ENCODE results near the gene NUP93. TPM values are rescaled to one million over a fixed set of nuclear protein-coding genes. Genes with fewer than 3 reads are reported as not detected.

NUP93 gene
- total and polyA plus RNA-seq, 2 of the 8 experiments (the other 6 are each of a cell fraction or from before 2014, with no cell fraction given) = 147 to 201 TPM

DNA sequence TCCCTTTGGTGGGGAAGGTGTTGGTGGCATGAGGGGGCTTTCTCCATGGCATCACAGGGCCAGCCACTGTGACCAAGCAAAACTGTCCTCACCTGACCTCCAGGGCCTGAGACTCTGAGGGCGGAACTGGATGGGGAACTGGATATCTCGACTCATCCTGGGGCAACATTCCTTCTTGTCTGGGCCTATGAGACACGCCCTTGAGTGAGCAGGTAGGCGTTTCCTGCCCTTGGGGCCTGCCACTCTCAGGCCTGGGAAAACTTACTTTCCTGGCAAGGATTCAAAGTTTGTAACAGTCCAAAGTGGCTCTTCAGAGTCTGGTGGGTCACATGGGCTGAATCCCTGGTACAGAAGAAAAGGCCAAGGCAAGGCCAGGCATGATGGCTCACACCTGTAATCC is 38.0 kb upstream of the NUP93 start:
- H3K36me3 ChIP-seq (ENCODE audit: control insufficient read depth in 2 of 4, insufficient read depth in 4 of 4, low read length in 3 of 4) = no peaks in the 10 kb centered on the region
- H3K4me1 ChIP-seq (replicated peaks in 1 of 4; ENCODE audit: control insufficient read depth in 3 of 4, insufficient read depth in 4 of 4, low read length in 3 of 4) = no peaks in the 10 kb centered on the region
- H4K20me1 ChIP-seq (replicated peaks in 1 of 2; ENCODE audit: control insufficient read depth in 1 of 2, insufficient read depth in 2 of 2, low read length in 2 of 2) = no peaks in the 10 kb centered on the region
- H3K56ac ChIP-seq (replicated peaks; ENCODE audit: insufficient read length, low read depth, low read length) = no peak overlapping the region
- WGBS, 2 experiments (ENCODE audit: extremely low coverage in 1 of 2, insufficient coverage in 1 of 2, insufficient read length in 1 of 2, insufficient replicate concordance in 2 of 2, low coverage in 1 of 2, low lambda C conversion rate in 2 of 2, missing lambda C conversion rate in 1 of 2) = 71% methylated on average over 4 of the region's 4 CpGs; no CpG with 5 or more reads in 1 of the 2 experiments
- POLR2A ChIA-PET (ENCODE audit: partially characterized antibody) = interaction anchor here (2.7 to 3.2 kb wide), 2 partner anchors 9 to 15 kb away, joined by 10 to 12 read pairs; partner anchors contain the start of gene MT1X
- no peak overlapping the region for H2BK20ac ChIP-seq (ENCODE audit: low read length)
- H4K91ac ChIP-seq (replicated peaks; ENCODE audit: insufficient read length, low read length) = no peak overlapping the region
- CTCF ChIA-PET (ENCODE audit: partially characterized antibody) = interaction anchor here (0.6 to 3.8 kb wide), 3 partner anchors 10 to 98 kb away, joined by 3 to 24 read pairs (median 3); no protein-coding TSS in a partner anchor
- no peak overlapping the region for H3K4ac ChIP-seq (replicated peaks; ENCODE audit: insufficient read length, low read depth, low read length)
- DNase-seq (ENCODE audit: low read depth in 1 of 2, low spot score in 2 of 2) (no peak), FAIRE-seq (no peak)
- no peak overlapping the region for H2BK12ac ChIP-seq (ENCODE audit: low read depth, low read length)
- no peak overlapping the region for H3K27ac ChIP-seq (ENCODE audit: low read depth, low read length)
- H2BK15ac ChIP-seq (ENCODE audit: low read length) = no peak overlapping the region
- no peaks in the 10 kb centered on the region for H3K9me3 ChIP-seq (ENCODE audit: insufficient read depth in 2 of 2, low read depth in 1 of 2, low read length in 1 of 2)
- no peaks in the 10 kb centered on the region for H3K23me2 ChIP-seq (ENCODE audit: low read depth, low read length)
- no peak overlapping the region for H3K14ac ChIP-seq (ENCODE audit: insufficient read length)
- no peaks in the 10 kb centered on the region for H3K79me1 ChIP-seq (ENCODE audit: low read depth, low read length)
- H4K8ac ChIP-seq (ENCODE audit: extremely low read depth, insufficient read depth, low read length) = no peak overlapping the region
- no peak overlapping the region for H2BK120ac ChIP-seq (replicated peaks; ENCODE audit: low read depth, low read length)
- H3K9ac ChIP-seq (replicated peaks in 1 of 4; ENCODE audit: extremely low read depth in 1 of 4, low read depth in 3 of 4, low read length in 3 of 4) = no peak overlapping the region
- no peak overlapping the region; the same call in 1 of the 2 replicates for H2AFZ ChIP-seq (ENCODE audit: low read length)
- H3K27me3 ChIP-seq (replicated peaks in 1 of 4; ENCODE audit: control insufficient read depth in 3 of 4, extremely low read depth in 1 of 4, insufficient read depth in 3 of 4, low read length in 3 of 4) = no peaks in the 10 kb centered on the region
- no peak overlapping the region for H2AK5ac ChIP-seq (ENCODE audit: low read depth, low read length)
- no peak overlapping the region for H3K23ac ChIP-seq (ENCODE audit: insufficient read length)
- no peak overlapping the region for H2BK5ac ChIP-seq (ENCODE audit: low read depth, low read length)
- H3K4me3 ChIP-seq (ENCODE audit: extremely low read depth in 1 of 4, insufficient read depth in 2 of 4, low read depth in 3 of 4, low read length in 4 of 4) = no peak overlapping the region
- H3K79me2 ChIP-seq (ENCODE audit: control insufficient read depth in 1 of 2, insufficient read depth in 2 of 2, low read length in 2 of 2) = no peaks in the 10 kb centered on the region
- no peak overlapping the region for H4K5ac ChIP-seq (ENCODE audit: insufficient read length, low read depth, low read length)
- no peak overlapping the region for H3K4me2 ChIP-seq (ENCODE audit: insufficient read depth in 1 of 2, low read depth in 2 of 2, low read length in 2 of 2)
- no peak overlapping the region for H3K18ac ChIP-seq (ENCODE audit: extremely low read depth, low read length)
- TF ChIP-seq CBX8 (IDR thresholded peaks at IDR 0.05; ENCODE audit: borderline replicate concordance, low read depth, low read length) = no peak

Data from H1 (cell line).